Germinal center (tissue), 1 donor: Measurements from ENCODE around the gene NSMCE4A.
"Not testable (repeated sequence)": the region's sequence is repeated elsewhere in the genome, so short reads cannot be mapped to it uniquely, and the experiment has no call there.

Experiments
- DNase-seq: peaks from one replicate; pipeline ENCODE4 v3.0.0; 2012; ENCODE audit warnings: mixed read lengths, low spot score

The NSMCE4A gene

GRCh38 chr10:121988361-121989324, 13.6 kb upstream of the NSMCE4A start, which contains the start of gene TACC2:
TSS of gene TACC2 (plus strand) at chr10:121989163. CDS start at chr10:122021982, 32,819 bp downstream.
- DNase-seq = no peak

DNA sequence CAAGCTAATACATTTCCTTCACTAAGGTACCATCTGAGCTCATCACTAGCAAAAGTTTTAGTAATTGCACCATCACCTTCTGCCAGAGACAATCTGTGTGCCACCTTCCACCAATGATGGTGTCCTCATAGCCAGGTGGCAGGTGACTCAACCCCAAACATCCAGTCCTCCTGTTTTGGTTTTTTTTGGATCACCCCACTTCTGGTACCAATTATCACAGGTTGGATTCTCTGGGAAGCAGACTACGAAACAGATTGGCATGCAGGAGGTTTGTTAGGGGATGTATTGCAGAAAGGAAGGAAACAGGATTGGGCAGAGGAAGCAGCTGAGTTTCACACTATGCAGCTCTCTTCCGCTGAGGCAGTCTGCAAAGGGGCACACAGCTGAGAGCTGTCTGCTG, 9.4 kb upstream of the NSMCE4A start:
- no peak for DNase-seq

GRCh38 chr10:121983852-121984251, 8.8 kb upstream of the NSMCE4A start:
- no peak for DNase-seq

- DNase-seq = no peak
Measured at GRCh38 chr10:121981346-121981745, 6.3 kb upstream of the NSMCE4A start.

DNA sequence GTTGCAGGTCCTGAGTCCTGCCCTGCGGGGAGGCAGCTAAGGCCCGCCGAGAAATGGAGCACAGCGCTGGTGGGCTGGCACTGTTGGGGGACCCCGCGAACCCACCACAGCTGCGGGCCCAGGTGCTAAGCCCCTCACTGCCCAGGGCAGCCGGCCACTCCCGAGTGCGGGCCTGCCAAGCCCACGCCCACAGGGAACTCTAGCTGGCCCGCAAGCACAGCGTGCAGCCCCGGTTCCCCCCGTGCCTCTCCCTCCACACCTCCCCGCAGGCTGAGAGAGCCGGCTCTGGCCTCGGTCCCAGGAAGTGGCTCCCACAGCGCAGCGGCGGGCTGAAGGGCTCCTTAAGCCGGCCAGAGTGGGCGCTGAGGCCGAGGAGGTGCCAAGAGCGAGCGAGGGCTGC, 3.5 kb upstream of the NSMCE4A start:
- no peak for DNase-seq

DNA sequence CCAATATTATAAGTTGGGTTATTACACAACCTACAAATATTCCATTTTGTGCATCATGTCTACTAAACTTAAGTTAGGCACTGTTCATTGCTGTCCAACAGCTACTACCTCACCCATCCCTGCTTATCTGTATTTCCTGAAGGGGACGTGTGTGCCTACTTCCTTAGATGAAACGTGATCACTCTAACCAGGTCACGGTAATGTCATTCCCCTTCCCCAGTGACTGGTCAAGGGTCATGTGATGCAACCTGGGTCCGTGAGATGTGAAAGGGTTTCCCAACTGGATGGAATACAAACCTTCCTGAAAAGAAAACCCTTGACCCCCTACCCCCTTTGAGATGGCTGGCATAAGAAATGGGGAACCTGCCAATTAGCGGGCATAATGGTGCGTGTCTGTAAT, 1.6 kb upstream of the NSMCE4A start:
- DNase-seq = no peak

GRCh38 chr10:121975295-121976086, 474 bp upstream of the NSMCE4A start:
- no peak for DNase-seq

DNA sequence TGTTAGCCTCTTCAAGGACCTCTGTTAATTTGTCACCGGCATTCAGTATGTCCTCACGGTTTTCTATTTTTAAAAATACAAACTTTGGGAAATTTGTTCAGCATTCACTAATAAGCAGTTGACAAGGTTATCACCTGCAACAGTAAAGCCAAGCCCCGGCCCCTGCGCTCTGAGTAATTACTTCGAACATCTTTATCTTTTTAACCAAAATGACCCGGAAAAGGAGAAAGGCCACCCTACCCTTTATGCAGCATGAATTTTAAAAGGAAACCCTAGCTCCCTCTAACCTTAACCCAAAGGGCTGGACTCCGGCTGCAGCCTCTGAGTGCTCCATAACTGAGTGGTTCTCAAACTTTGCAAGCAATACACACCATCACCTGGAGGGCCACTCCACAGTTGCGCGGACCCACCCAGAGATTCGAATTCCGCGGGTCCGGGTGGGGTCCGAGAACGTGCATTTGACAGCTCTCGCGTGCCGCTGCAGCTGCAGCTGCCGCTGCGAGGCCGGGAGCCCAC, 940 bp downstream of the NSMCE4A start:
- DNase-seq = peak; percentile 53

DNA sequence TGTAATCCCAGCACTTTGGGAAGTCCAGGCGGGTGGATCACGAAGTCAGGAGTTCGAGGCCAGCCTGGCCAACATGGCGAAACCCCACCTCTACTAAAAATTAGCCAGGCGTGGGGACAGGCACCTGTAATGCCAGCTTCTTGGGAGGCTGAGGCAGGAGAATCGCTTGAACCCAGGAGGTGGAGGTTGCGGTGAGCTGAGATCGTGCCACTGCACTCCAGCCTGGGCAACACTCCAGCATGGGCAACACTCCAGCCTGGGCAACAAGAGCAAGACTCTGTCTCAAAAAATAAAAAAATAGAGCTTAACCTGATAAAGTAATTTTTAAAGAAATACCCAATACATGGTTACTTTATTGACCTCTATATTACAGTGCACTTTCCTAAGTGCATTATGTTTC, 5.9 kb downstream of the NSMCE4A start:
- not testable (repeated sequence) for DNase-seq

DNA sequence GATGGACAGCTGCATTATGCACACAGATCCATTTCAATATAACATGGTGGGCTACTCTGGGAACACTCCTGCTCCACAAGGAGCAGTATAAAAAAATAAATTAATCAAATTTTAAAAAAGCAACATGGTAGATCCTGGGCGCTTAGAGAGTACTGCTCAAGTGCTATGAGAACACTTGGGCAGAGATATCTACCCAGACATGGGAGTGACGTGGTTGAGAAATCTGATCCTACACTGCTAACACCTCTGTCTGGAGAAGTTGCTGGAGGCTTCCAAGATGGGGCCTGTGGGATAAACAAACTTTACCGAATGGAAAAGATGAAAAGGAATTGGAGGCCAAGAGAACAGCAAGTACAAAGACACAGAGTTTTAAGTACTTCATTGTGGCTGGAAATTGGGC, 9.0 kb downstream of the NSMCE4A start:
- DNase-seq = no peak

DNA sequence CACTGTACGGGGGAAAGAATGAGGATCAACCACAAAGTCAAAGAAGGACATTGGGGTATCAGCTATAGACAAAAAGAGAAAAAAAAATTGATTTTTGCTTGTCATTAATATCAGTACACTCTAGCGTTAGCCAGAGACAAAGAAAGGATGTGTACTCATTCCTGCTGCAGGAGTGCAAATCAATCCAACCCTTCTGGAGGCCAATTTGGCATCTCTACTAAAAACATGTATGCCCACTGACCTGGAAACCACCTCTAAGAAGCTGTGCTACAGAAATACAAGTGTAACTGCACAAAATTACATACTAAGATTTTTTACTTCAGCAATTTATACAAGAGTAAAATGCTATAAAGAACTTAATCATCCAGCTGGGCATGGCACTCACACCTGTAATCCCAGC, 13.6 kb downstream of the NSMCE4A start:
- no peak for DNase-seq

DNA sequence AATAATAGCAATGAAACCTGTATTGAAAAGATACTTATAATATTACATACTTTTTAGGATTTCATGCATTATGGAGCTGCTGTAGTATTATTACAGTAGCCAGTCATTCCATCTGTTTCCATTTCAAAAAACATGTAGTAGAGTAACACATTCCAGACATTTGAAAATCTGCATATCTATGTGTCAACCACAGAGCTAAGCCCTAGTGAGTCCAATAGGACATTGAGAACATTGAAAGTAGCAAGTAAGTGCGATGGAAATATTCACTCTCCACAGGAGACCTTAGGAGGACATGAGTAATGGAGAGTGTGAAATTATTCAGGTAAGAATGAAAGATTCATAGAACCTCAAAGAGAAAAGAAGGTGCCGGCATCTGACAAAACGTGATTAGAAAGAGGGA, 15.3 kb downstream of the NSMCE4A start:
- DNase-seq = no peak

DNA sequence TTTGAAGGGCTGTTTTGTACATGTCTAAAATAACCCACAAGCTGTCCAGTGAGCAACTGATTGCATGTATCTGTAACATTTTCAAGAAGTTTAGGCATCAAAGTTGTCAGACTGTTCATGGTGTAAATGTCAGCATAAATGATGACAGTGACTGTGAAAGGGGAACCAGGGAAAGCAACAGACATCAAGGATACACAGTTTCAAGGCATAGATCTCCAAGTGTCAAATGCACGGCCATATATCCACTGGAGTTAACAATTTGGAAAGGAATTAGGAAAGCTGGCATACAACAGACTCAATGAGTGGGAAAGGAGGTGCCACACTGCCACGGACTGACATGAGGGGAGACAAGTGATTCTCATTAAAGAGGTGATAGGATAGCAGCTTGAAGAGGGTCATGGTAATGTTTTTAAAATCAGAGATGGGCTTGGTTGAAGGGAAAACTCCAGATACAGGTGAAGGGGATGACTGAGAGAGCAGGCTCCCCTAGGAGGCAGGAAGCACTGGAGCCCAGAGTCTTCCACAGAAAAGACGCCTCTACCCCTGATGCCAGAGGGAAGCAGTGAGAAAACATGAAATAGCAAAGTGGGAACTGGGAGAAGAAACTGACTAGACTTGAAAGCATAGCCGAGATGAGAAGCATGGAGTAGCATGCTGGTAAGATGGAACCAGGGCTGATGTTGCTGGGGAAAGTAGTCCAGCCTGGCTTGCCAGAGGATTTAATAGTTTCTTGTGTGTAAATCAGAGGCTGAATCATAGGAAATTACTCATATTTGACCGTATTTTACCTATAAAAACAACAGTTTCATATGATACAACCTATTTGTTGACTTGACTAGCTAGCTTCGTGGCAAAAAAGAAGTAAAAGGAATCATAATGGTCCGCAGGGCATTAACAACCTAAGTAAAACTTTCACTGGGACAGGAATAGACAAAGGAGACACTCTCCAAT, 18.6 kb downstream of the NSMCE4A start:
- DNase-seq = no peak

- DNase-seq = no peak
Measured at GRCh38 chr10:121952226-121952625, 22.8 kb downstream of the NSMCE4A start.

DNA sequence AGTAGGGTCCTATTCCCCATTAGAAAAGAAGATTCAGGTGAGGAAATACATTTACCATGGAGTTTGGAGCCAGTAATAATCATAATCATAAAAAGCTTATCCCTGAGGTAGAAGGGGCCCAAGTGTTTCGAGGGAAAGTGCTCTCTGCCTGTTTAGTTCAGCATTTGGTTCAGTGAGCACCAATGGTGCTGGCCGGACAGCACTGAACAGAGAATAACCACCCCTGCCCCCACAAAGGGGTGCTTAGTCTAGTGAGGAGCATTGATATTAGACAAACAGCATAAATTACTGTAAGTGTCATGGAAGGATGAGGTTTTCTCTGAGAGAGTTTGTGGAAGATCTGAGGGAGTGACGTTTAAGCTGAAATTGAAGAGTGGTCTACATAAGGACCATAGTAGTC, 25.6 kb downstream of the NSMCE4A start:
- DNase-seq = no peak

- DNase-seq = no peak
Measured at GRCh38 chr10:121949049-121949448, 26.0 kb downstream of the NSMCE4A start.

DNA sequence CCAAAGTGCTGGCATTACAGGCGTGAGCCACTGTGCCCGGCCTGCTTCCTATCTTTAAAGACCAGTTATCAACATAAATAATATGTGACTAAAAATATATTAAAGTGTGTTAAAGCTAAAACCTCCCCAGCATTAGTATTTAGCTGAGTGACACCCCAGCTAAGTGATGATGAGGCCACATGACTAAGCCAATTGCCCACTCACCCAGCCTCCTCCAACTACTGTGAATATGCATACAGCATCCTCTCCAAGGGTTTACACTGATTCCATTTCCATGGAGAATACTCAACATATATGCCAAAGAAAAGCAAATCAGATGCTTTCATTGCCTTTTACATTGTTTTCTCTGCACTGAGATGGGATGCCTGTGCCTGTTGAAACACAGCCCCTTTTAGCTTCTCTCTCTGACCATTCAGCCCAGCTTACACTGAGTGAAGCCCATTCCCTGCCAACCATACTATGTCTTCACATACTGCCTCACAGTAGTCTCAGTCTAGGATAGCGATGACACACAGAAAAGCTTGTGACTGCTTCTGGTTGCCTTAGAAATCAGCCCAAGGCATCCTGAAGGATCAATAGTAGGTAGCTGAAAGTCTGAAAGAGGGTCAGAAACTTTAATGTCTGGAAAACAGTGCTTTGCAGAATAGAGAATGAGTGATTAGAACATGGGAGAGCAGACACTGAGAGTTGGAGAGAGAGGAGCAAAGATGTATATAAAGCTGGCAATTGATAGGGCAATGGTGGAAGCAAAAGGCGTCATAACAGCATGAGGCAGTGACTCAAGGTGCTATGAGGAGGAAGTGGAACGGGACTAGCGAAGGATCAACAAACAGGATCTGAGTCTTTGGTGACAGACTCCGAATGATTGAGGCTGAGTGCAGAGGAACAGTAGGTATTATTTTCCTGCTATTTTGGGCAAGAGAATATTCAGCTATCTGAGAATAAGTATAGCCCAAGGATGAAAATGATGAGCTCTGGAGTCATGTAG, 27.4 kb downstream of the NSMCE4A start:
- DNase-seq = no peak

DNA sequence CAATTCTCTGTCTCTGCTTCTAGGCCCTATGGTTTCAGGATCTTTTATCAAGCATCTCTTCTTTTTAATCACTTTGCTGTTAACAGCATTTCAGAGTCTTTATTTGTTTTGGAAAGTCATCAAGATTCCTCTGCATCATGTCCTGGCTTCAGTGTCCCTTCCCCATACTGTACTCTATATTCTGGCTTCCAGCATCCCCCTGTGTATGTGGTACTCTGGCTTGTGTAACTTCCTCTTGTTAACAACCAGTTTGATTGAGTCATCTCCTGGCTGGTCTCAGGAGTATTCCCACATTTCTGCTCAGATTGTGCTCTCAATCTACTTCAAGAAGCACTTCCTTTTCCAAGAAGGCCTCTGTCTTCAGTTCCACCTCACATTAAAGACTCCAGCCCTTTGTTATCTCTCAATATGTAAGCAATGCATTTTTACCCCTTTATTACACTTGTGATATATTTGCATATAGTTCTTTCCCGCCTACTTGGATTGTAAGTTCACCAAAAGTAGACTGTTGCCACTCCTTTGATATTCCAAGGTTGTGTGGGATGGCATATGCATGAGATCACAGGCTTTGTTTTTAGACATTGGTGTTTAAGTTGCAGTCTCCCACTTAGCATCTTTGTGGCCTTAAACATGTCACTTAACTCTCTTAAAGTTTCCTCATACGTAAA, 32.1 kb downstream of the NSMCE4A start:
- DNase-seq = no peak

DNA sequence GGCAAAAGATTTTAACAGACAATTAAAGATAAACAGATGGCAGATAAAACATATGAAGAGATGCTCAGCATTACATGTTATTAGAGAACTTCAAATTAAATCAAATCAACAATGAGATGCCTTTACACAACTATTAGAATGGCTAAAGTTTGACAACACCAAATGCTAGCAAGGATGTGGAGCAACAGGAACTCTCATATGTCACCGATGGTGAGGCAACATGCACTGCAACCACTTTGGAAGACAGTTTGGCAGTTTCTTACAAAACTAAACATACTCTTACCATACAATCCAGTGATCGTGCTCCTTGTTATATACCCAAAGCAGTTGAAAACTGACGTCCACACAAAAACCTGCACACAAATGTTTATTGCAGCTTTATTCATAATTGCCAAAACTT, 33.5 kb downstream of the NSMCE4A start:
- no peak for DNase-seq

GRCh38 chr10:121936295-121936694, 38.7 kb downstream of the NSMCE4A start:
- DNase-seq = no peak
